ENCODE data around the gene ERGIC1. TPM values are rescaled to one million over a fixed set of nuclear protein-coding genes. Genes with fewer than 3 reads are reported as not detected.

Gene ERGIC1
- total RNA-seq, 1 experiment from 2014 or later = 77.0 TPM

GRCh38 chr5:172984244-172984953 is 150.3 kb downstream of the ERGIC1 start:
- Mint-ChIP-seq H3K27me3 (ENCODE audit: low read depth) (no peaks in the 10 kb centered on the region), H3K36me3 (ENCODE audit: insufficient read depth in 1 of 3, low read depth in 3 of 3) (peaks cover 6 to 22% (median 15%) of the 10 kb centered on the region in 3 experiments; a peak in 6 of 7 replicates), H3K4me3 (peak overlapping the region; percentile 98), H3K9me3 (no peaks in the 10 kb centered on the region), H3K4me1 (peaks cover 9% of the 10 kb centered on the region in 2 experiments), H3K27ac (peak overlapping the region; percentile 96 to 99 (median 99))
- no peaks in the 10 kb centered on the region for H4K20me1 ChIP-seq (ENCODE audit: control insufficient read depth, insufficient read depth, insufficient read length)
- no peak overlapping the region for H2BK120ac ChIP-seq (ENCODE audit: low read depth, low read length, poor library complexity, severe bottlenecking)
- peak overlapping the region; percentile 77 for H3K4me2 ChIP-seq (ENCODE audit: insufficient read depth, insufficient read length, low read length)
- H3K4me1 ChIP-seq (ENCODE audit: insufficient read depth, low read length) = no peaks in the 10 kb centered on the region
- no CpG with 5 or more reads among the region's 15 CpGs for WGBS (ENCODE audit: extremely low coverage, insufficient read length, low lambda C conversion rate)
- no peak overlapping the region for H3T11ph ChIP-seq (ENCODE audit: low read length)
- no peak overlapping the region for H2BK20ac ChIP-seq (ENCODE audit: low read depth, low read length, poor library complexity, severe bottlenecking)
- H3K27ac ChIP-seq (ENCODE audit: insufficient read length, low read depth, low read length) = no peak overlapping the region
- no peak overlapping the region for H3K23ac ChIP-seq (ENCODE audit: insufficient read length, low read depth, low read length)
- H2BK15ac ChIP-seq (ENCODE audit: low read depth, low read length) = no peak overlapping the region
- no peak overlapping the region for H2AFZ ChIP-seq (ENCODE audit: low read length)
- no peak overlapping the region for H3K4ac ChIP-seq (ENCODE audit: low read depth, low read length)
- H2AK5ac ChIP-seq (ENCODE audit: insufficient read length, low read length) = no peak overlapping the region
- peak; percentile 60 for TF ChIP-seq CTCF (conservative IDR thresholded peaks at IDR 0.05)
- H3K14ac ChIP-seq (ENCODE audit: insufficient read depth, low read length) = peak overlapping the region; percentile 72
- peak; percentile 76 for DNase-seq
- peak overlapping the region; percentile 78 for H3K18ac ChIP-seq (ENCODE audit: insufficient read length, low read depth, low read length)
- H2BK12ac ChIP-seq (ENCODE audit: insufficient read length, low read depth, low read length) = no peak overlapping the region
- H3K9ac ChIP-seq (ENCODE audit: extremely low read depth, insufficient read length, low read length) = peak overlapping the region; percentile 86
- no peaks in the 10 kb centered on the region for H3K9me3 ChIP-seq (ENCODE audit: control insufficient read depth, low read depth, low read length)
- H4K5ac ChIP-seq (ENCODE audit: insufficient read length, low read depth, low read length) = no peak overlapping the region
- peak overlapping the region; percentile 37 for H3K56ac ChIP-seq (ENCODE audit: insufficient read length, low read depth, low read length)
- H3K27me3 ChIP-seq (ENCODE audit: insufficient read depth, low read length) = no peaks in the 10 kb centered on the region; the same call in 1 of the 2 replicates
- H3K79me2 ChIP-seq (ENCODE audit: insufficient read depth, low read length) = peaks cover 8% of the 10 kb centered on the region; the same call in 1 of the 2 replicates
- peaks cover 9% of the 10 kb centered on the region for H3K23me2 ChIP-seq (ENCODE audit: insufficient read length, low read depth, low read length, poor library complexity, severe bottlenecking)
- no peak overlapping the region for H2BK5ac ChIP-seq (ENCODE audit: insufficient read length, low read length)
- H4K91ac ChIP-seq (ENCODE audit: insufficient read length, low read depth, low read length) = peak overlapping the region; percentile 35
- H4K8ac ChIP-seq (replicated peaks; ENCODE audit: insufficient read length, low read depth, low read length) = no peak overlapping the region
- H3K79me1 ChIP-seq (ENCODE audit: insufficient read depth, low read depth, low read length, poor library complexity, severe bottlenecking) = no peaks in the 10 kb centered on the region

Measured in H9 (cell line).